NK-92 (cell line): ENCODE data around the gene PRR36.
A peak's percentile ranks its signal among the peaks of the same experiment; 100 is the strongest.

Source experiments
- DNase-seq: peaks from one replicate; lab custom pipeline; 2025; ENCODE audit not compliant: unreplicated experiment; lab: John Stamatoyannopoulos, UW

Gene PRR36

GRCh38 chr19:7913652-7914051 is 39.5 kb upstream of the PRR36 start:
- no peak for DNase-seq

- DNase-seq = no peak
Measured at GRCh38 chr19:7912697-7913564, 38.7 kb upstream of the PRR36 start.

- no peak for DNase-seq
Measured at GRCh38 chr19:7912144-7912696, 38.0 kb upstream of the PRR36 start.

- no peak for DNase-seq
Measured at GRCh38 chr19:7911508-7912143, 37.4 kb upstream of the PRR36 start.

GRCh38 chr19:7910321-7911161 is 36.4 kb upstream of the PRR36 start:
- DNase-seq = no peak

- DNase-seq = no peak
Measured at GRCh38 chr19:7909471-7910067, 35.4 kb upstream of the PRR36 start.

- no peak for DNase-seq
Measured at GRCh38 chr19:7908742-7909461, 34.7 kb upstream of the PRR36 start.

GRCh38 chr19:7908078-7908699 is 34.0 kb upstream of the PRR36 start:
- DNase-seq = no peak

- no peak for DNase-seq
Measured at GRCh38 chr19:7907544-7907943, 33.4 kb upstream of the PRR36 start.

GRCh38 chr19:7907122-7907521 is 32.9 kb upstream of the PRR36 start:
- DNase-seq = no peak

GRCh38 chr19:7905859-7906258 is 31.7 kb upstream of the PRR36 start:
- no peak for DNase-seq

GRCh38 chr19:7905268-7905667 is 31.1 kb upstream of the PRR36 start:
- DNase-seq = no peak

- no peak for DNase-seq
Measured at GRCh38 chr19:7904074-7905020, 30.2 kb upstream of the PRR36 start.

- peak; percentile 100 for DNase-seq
Measured at GRCh38 chr19:7903244-7904073, 29.3 kb upstream of the PRR36 start, which contains the start of gene MAP2K7. TSS of gene MAP2K7 (plus strand) at chr19:7903877. CDS start at chr19:7903945, 68 bp downstream.

GRCh38 chr19:7902796-7903243 is 28.6 kb upstream of the PRR36 start:
- DNase-seq = no peak

- DNase-seq = no peak
Measured at GRCh38 chr19:7901337-7901736, 27.1 kb upstream of the PRR36 start.

GRCh38 chr19:7900931-7901330 is 26.7 kb upstream of the PRR36 start:
- DNase-seq = no peak
